Suprapubic skin (tissue), 4 donors: ENCODE measurements around the gene NKPD1. TPM values are rescaled to one million over a fixed set of nuclear protein-coding genes. Genes with fewer than 3 reads are reported as not detected.

Experiments used
- DNase-seq, 2 donors: peaks; one replicate each; pipeline ENCODE4 v3.0.0-alpha.2; 2019; ENCODE audit warnings: low spot score in 2 of 2
- H3K27ac ChIP-seq: fragments of 200-600 bp; sonication (generic); one replicate; pipeline ENCODE4 v1.5.1; 2019
- H3K27me3 ChIP-seq: fragments of 200-600 bp; sonication (generic); one replicate; pipeline ENCODE4 v1.5.1; 2019
- H3K36me3 ChIP-seq: fragments of 200-600 bp; sonication (generic); one replicate; pipeline ENCODE4 v1.5.1; 2019
- H3K4me1 ChIP-seq: fragments of 200-600 bp; sonication (generic); one replicate; pipeline ENCODE4 v1.5.1; 2019
- H3K4me3 ChIP-seq: fragments of 200-600 bp; sonication (generic); one replicate; pipeline ENCODE4 v1.5.1; 2019; ENCODE audit warnings: mild to moderate bottlenecking
- H3K9me3 ChIP-seq: fragments of 200-600 bp; sonication (generic); one replicate; pipeline ENCODE4 v1.5.1; 2019
- EP300 ChIP-seq: sonication (generic); formaldehyde crosslinking; IDR thresholded peaks from one replicate; pipeline ENCODE4 v1.6.1; 2017; ENCODE audit warnings: antibody characterized with exemption
- POLR2A ChIP-seq, 2 donors: fragments of 450-650 bp; IDR thresholded peaks; one replicate each; pipeline ENCODE4 v1.6.1; 2017; ENCODE audit warnings: antibody characterized with exemption in 2 of 2, mild to moderate bottlenecking in 2 of 2, moderate library complexity in 2 of 2
- POLR2AphosphoS5 ChIP-seq, 3 donors: sonication (generic); formaldehyde crosslinking; IDR thresholded peaks; one replicate each; pipeline ENCODE4 v1.6.1; 2017; ENCODE audit warnings: antibody characterized with exemption in 3 of 3
- WGBS: methylation state at CpG from one replicate; pipeline ENCODE4 v1.1.5; 2018; 5-methylcytosine and 5-hydroxymethylcytosine counted together
- total RNA-seq, 4 donors: library from RNA; depleted of rRNA; stranded (reverse); fragments of >200 nt; gene quantifications; one replicate each; pipeline ENCODE4 v1.1.0, GENCODE V29; 2016
- TF ChIP-seq, protein P1 (sequence below), 2 donors: fragments of 200-600 bp in 1 of 2; fragments of 450-650 bp in 1 of 2; sonication (generic) in 1 of 2; IDR thresholded peaks; one replicate each; pipeline ENCODE4 v1.5.1; 2016 to 2019; ENCODE audit warnings: antibody characterized with exemption in 2 of 2, mild to moderate bottlenecking in 1 of 2, moderate library complexity in 1 of 2

NKPD1 gene
- total RNA-seq, 4 donors from 2014 or later = 22.4 to 60.4 (median 51.1) TPM

DNA sequence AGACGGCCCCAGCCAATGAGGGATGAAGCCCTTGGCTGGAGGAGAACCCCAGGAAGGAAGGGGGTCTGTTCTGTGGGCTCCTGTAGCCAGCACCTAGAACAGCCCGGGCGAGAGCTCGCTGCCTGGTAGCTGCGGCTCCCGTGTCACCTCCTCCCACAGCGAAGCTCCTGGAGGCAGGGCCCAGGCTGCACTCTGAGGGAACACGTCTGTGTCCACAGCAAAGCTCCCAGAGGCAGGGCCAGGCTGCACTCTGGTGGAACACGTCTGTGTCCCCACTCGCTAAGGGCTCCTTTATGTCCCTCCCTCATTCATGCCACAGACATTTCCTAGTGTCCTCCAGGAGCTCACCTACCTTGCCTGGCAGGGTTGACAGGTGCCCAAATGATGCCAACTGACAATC, 8.8 kb upstream of the NKPD1 start:
- peaks cover 55% of the 10 kb centered on the region for H3K4me1 ChIP-seq
- 87% methylated on average over 3 of the region's 10 CpGs for WGBS

DNA sequence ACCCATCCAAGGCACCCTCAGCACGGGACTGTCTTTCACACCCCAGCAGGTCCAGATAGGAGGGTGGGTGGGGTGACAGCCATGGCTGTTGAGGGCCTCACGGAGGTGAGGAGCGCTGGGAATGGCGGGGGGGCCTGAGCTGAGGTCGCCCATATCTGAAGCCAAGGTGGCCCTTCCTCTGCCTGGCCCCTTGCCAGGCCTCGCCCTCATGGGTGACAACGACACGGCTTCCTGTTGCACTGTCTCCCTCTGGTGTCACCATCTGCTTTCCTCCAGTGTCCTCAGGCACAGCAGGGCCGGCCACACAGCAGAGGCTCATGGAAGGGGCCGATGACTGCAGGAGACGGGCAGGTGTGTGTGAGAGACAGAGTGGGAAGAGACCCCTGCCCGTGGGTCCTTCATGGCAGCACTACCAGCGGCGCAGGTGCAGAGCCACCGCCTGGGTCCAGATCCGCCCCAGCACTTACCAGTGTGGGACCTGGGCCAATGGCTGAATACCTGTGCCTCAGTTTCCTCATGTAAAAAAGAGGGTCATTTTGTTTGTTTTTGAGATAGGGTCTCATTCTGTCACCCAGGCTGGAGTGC, 8.1 kb upstream of the NKPD1 start:
- Histone ChIP-seq H3K36me3 (no peaks in the 10 kb centered on the region), H3K27me3 (no peaks in the 10 kb centered on the region), H3K4me3 (no peak overlapping the region), H3K4me1 (peaks cover 62% of the 10 kb centered on the region), H3K27ac (no peak overlapping the region), H3K9me3 (no peaks in the 10 kb centered on the region)
- TF ChIP-seq POLR2A (IDR thresholded peaks at IDR 0.05) (no peak), POLR2AphosphoS5 (IDR thresholded peaks at IDR 0.05) (no peak), EP300 (no peak)
- TF ChIP-seq, protein P1, sequence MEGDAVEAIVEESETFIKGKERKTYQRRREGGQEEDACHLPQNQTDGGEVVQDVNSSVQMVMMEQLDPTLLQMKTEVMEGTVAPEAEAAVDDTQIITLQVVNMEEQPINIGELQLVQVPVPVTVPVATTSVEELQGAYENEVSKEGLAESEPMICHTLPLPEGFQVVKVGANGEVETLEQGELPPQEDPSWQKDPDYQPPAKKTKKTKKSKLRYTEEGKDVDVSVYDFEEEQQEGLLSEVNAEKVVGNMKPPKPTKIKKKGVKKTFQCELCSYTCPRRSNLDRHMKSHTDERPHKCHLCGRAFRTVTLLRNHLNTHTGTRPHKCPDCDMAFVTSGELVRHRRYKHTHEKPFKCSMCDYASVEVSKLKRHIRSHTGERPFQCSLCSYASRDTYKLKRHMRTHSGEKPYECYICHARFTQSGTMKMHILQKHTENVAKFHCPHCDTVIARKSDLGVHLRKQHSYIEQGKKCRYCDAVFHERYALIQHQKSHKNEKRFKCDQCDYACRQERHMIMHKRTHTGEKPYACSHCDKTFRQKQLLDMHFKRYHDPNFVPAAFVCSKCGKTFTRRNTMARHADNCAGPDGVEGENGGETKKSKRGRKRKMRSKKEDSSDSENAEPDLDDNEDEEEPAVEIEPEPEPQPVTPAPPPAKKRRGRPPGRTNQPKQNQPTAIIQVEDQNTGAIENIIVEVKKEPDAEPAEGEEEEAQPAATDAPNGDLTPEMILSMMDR (IDR thresholded peaks at IDR 0.05) = no peak
- DNase-seq = no peak
- WGBS = 84% methylated on average over 4 of the region's 16 CpGs

More for the DNA sequence above, 8.8 kb upstream of the NKPD1 start:
- TF ChIP-seq POLR2AphosphoS5 (IDR thresholded peaks at IDR 0.05) (no peak), EP300 (no peak), POLR2A (IDR thresholded peaks at IDR 0.05) (no peak)
- TF ChIP-seq, protein P1 (IDR thresholded peaks at IDR 0.05) = no peak
- H3K4me3 ChIP-seq = no peak overlapping the region
- H3K36me3 ChIP-seq = no peaks in the 10 kb centered on the region
- no peaks in the 10 kb centered on the region for H3K27me3 ChIP-seq
- no peak overlapping the region for H3K27ac ChIP-seq
- no peaks in the 10 kb centered on the region for H3K9me3 ChIP-seq
- DNase-seq = no peak

DNA sequence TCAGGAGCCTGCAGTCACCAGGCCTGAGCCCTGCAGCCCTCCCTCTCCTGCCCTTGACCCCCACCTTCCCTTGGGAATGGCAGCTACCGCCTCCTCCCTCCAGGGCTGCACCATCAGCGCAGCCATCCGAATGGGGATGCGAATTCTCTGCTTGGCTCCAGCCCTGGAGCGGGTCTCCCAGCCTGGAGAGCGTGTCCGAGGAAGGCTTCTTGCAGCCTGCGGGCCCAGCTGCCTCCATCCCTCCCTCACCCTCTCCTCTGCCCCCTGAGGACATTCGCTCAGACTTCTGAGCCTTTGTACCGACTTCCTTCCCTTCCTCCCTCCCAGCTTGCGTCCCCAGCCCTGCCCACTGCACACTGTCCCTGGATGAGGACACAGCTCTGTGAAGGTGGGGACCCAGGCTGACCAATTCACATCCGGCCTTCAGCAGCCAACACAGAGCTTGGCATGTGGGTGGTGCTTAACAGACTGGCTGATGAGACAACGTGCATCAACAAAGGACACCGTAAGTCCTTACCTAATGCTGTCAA, 6.0 kb upstream of the NKPD1 start:
- Histone ChIP-seq H3K4me3 (no peak overlapping the region), H3K36me3 (no peaks in the 10 kb centered on the region), H3K27me3 (no peaks in the 10 kb centered on the region), H3K4me1 (peaks cover 71% of the 10 kb centered on the region), H3K9me3 (no peaks in the 10 kb centered on the region), H3K27ac (no peak overlapping the region)
- 51% methylated on average over 14 of the region's 14 CpGs for WGBS
- DNase-seq = no peak
- TF ChIP-seq POLR2A (IDR thresholded peaks at IDR 0.05) (no peak), POLR2AphosphoS5 (IDR thresholded peaks at IDR 0.05) (no peak), EP300 (no peak)
- TF ChIP-seq, protein P1 (IDR thresholded peaks at IDR 0.05) = no peak

DNA sequence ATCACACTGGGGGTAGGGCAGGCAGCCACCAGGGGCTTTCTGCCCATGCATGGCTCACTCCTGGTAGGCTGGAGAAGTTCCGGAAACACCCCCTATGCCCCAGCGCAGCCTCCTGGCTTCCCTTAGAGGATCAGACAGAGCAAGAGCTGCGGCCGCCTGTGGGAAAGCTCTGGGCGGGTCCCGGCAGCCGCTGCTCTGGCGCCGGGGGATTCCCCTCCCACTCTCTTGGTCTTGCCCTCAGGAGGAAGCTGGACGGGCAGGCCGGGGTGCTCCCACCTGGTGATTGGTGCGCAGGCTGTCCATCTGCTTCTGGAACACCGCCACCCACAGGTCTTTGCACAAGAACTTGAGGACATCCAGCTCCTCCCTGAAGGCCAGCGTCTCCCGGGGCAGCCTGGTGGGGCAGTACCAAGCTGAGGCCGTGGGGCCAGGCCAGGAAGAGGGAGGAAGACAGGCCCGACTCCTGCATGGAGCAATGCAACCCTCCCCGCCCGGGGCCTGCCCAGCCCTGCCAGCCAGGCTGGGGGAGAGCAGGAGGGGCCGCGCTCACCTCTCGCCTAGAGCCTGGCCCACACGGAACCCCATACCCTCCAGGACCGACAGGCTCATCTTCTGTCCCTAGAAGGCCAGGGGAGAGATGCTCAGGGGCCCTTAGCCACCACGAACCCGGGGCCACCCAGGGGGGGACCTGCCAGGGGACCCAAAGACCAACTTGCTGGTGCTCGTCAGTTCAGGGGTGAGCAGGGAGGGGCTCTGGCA, 4.0 kb upstream of the NKPD1 start:
- H3K36me3 ChIP-seq = no peaks in the 10 kb centered on the region
- TF ChIP-seq EP300 = no peak
- TF ChIP-seq POLR2A (IDR thresholded peaks at IDR 0.05) = no peak
- TF ChIP-seq, protein P1 (IDR thresholded peaks at IDR 0.05) = no peak
- TF ChIP-seq POLR2AphosphoS5 (IDR thresholded peaks at IDR 0.05) = no peak
- H3K4me1 ChIP-seq = peaks cover 72% of the 10 kb centered on the region
- no peak overlapping the region for H3K4me3 ChIP-seq
- H3K9me3 ChIP-seq = no peaks in the 10 kb centered on the region
- peak overlapping the region; percentile 42 for H3K27ac ChIP-seq
- H3K27me3 ChIP-seq = peaks cover 4% of the 10 kb centered on the region
- DNase-seq = no peak
- WGBS = 9% methylated on average over 13 of the region's 27 CpGs
